Fibroblast of lung (primary cell): ENCODE measurements around the gene ART1. TPM values are rescaled to one million over a fixed set of nuclear protein-coding genes. Genes with fewer than 3 reads are reported as not detected.

Source experiments
- DNase-seq, 2 donors: peaks; one replicate each; pipeline versions ENCODE4 v3.0.0 to v3.0.0-alpha.2; 2010; ENCODE audit warnings: low read depth in 2 of 2
- H2AFZ ChIP-seq: 2 replicates; pipeline ENCODE4 v1.5.1; 2012; ENCODE audit warnings: low read length, control low read depth, inconsistent platforms
- H3K27ac ChIP-seq: 2 replicates; pipeline ENCODE4 v1.5.1; 2011; ENCODE audit warnings: low read length, control low read depth; ENCODE audit not compliant: insufficient read depth
- H3K27me3 ChIP-seq: 2 replicates; pipeline ENCODE4 v1.5.1; 2011; ENCODE audit warnings: mild to moderate bottlenecking, low read length; ENCODE audit not compliant: control insufficient read depth, insufficient read depth
- H3K36me3 ChIP-seq: 2 replicates; pipeline ENCODE4 v1.5.1; 2011; ENCODE audit warnings: low read length; ENCODE audit not compliant: control insufficient read depth, insufficient read depth
- H3K4me1 ChIP-seq: 2 replicates; pipeline ENCODE4 v1.5.1; 2011; ENCODE audit warnings: low read length; ENCODE audit not compliant: control insufficient read depth, insufficient read depth; ENCODE audit errors: extremely low read depth
- H3K4me2 ChIP-seq: 2 replicates; pipeline ENCODE4 v1.5.1; 2011; ENCODE audit warnings: low read length, control low read depth; ENCODE audit not compliant: insufficient read depth; ENCODE audit errors: extremely low read depth
- H3K4me3 ChIP-seq, 4 experiments: fragments of 200-600 bp in 1 of 4; sonication (generic) in 1 of 4; replicated peaks in 1 of 4; 2 replicates each; pipeline ENCODE4 v1.5.1; 2011 to 2016; ENCODE audit warnings: low read length in 4 of 4, low read depth in 3 of 4, mild to moderate bottlenecking in 3 of 4, control low read depth in 2 of 4, inconsistent platforms in 1 of 4, mixed read lengths in 1 of 4; ENCODE audit not compliant: insufficient read depth in 1 of 4; ENCODE audit errors: control extremely low read depth in 1 of 4
- H3K79me2 ChIP-seq: 2 replicates; pipeline ENCODE4 v1.5.1; 2012; ENCODE audit warnings: mild to moderate bottlenecking, low read length, inconsistent platforms; ENCODE audit not compliant: control insufficient read depth, insufficient read depth
- H3K9ac ChIP-seq: 2 replicates; pipeline ENCODE4 v1.5.1; 2011; ENCODE audit warnings: mild to moderate bottlenecking, low read length, control low read depth; ENCODE audit not compliant: insufficient read depth
- H3K9me3 ChIP-seq: 2 replicates; pipeline ENCODE4 v1.5.1; 2012; ENCODE audit warnings: low read depth, low read length; ENCODE audit not compliant: control insufficient read depth, insufficient read depth
- H4K20me1 ChIP-seq: 2 replicates; pipeline ENCODE4 v1.5.1; 2011; ENCODE audit warnings: low read length; ENCODE audit not compliant: control insufficient read depth, insufficient read depth; ENCODE audit errors: extremely low read depth
- EZH2 ChIP-seq: IDR thresholded peaks from 2 replicates; pipeline ENCODE4 v1.5.1; 2012; ENCODE audit warnings: low read length, control low read depth, mild to moderate bottlenecking; ENCODE audit errors: missing control alignments
- polyA plus RNA-seq, 2 donors: library from polyadenylated mRNA; depleted of rRNA in 1 of 2; stranded (reverse) in 1 of 2; unstranded in 1 of 2; fragments of >200 nt; gene quantifications; 2 replicates each; pipeline ENCODE4 v1.2.1, GENCODE V29; 2011 to 2012; ENCODE audit warnings: missing spikeins in 1 of 2
- total RNA-seq: library from RNA; depleted of rRNA; stranded (reverse); fragments of >200 nt; gene quantifications from 2 replicates; pipeline ENCODE4 v1.2.1, GENCODE V29; 2014
- TF ChIP-seq, protein P1 (sequence below), 2 donors: IDR thresholded peaks in 1 of 2; conservative IDR thresholded peaks in 1 of 2; 1 replicate in 1 of 2; 2 replicates in 1 of 2; pipeline ENCODE4 v1.5.1; 2011 to 2012; ENCODE audit warnings: low read length in 2 of 2, control low read depth in 1 of 2, inconsistent platforms in 1 of 2, low read depth in 1 of 2, mild to moderate bottlenecking in 1 of 2

The ART1 gene
- total and polyA plus RNA-seq, 2 donors (not counting 1 experiment from before 2014, with no cell fraction given), result not detected

DNA sequence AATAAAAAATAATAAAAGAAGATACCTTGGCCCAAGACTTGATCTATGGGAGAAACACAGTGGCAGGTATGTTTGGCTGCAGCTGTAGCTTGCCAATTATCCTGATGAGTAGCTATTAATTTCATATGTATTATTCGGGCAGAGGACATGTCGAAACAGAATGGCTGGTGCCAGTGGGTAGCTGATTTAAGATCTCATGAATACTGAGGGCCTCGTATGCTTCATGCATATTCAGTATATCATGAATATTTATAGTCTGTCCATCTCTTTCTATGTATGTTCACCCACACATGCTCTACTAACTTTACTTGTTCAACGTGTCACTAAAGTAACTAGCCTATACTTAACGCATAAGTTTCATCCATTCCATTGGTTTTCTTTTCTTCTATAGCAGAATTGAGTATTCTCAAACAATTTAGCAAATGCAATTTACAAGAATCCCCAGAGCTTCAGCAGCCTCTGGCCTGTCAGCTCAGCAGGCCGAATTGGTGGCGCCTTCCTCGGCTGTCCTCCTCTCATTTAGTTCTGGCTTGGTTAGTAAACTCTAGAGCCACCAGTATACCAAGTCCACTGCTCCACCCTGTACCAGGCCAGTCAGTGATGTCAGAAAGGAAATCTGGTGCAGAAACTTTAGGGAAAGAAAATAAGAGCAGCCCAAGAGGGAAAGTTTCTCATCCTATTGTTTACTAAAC lies 21.0 kb upstream of the ART1 start:
- no peak overlapping the region for H2AFZ ChIP-seq
- no peaks in the 10 kb centered on the region for H3K9me3 ChIP-seq
- H3K9ac ChIP-seq, result no peak overlapping the region
- DNase-seq, result no peak
- no peaks in the 10 kb centered on the region for H3K79me2 ChIP-seq
- no peak overlapping the region for H3K4me3 ChIP-seq
- H3K4me2 ChIP-seq, result no peak overlapping the region
- H3K27me3 ChIP-seq, result no peaks in the 10 kb centered on the region
- H3K27ac ChIP-seq, result no peak overlapping the region
- no peaks in the 10 kb centered on the region for H3K4me1 ChIP-seq
- TF ChIP-seq EZH2, result no peak
- TF ChIP-seq, protein P1, sequence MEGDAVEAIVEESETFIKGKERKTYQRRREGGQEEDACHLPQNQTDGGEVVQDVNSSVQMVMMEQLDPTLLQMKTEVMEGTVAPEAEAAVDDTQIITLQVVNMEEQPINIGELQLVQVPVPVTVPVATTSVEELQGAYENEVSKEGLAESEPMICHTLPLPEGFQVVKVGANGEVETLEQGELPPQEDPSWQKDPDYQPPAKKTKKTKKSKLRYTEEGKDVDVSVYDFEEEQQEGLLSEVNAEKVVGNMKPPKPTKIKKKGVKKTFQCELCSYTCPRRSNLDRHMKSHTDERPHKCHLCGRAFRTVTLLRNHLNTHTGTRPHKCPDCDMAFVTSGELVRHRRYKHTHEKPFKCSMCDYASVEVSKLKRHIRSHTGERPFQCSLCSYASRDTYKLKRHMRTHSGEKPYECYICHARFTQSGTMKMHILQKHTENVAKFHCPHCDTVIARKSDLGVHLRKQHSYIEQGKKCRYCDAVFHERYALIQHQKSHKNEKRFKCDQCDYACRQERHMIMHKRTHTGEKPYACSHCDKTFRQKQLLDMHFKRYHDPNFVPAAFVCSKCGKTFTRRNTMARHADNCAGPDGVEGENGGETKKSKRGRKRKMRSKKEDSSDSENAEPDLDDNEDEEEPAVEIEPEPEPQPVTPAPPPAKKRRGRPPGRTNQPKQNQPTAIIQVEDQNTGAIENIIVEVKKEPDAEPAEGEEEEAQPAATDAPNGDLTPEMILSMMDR (conservative IDR thresholded peaks at IDR 0.05 in 1 of 2, IDR thresholded peaks at IDR 0.05 in 1 of 2; ENCODE audit: low read depth in 1 of 2, low read length in 2 of 2), result no peak
- H4K20me1 ChIP-seq, result no peaks in the 10 kb centered on the region
- H3K36me3 ChIP-seq, result no peaks in the 10 kb centered on the region

DNA sequence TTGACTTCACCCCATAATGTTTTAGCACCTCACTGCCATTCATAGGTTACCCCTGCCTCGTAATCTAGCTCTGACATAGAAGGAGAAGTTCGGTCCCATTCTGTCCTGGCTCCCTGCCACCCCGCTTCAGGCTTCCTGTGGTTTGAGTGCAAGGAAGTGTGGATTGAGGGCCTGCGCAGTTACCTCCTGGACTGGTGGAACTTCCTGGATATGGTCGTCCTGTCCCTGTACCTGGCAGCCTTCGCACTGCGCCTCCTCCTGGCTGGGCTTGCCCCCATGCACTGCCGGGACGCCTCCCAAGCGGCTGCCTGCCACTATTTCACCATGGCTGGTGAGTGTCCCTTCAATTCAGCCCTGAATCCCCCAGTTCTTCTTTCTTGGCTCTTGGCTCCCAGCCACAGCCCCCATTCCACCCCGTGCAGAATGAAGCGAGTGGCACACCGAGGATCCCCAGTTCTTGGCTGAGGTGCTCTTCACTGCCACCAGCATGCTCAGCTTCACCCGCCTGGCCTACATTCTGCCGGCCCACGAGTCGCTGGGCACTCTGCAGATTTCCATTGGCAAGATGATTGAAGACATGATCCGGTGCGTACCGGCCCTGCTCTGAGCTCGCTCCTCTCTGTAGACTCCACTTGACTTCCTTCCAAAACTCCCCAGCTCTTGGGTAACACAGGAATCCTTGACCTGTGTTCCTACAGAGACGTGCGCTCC lies 18.5 kb upstream of the ART1 start:
- Histone ChIP-seq H4K20me1 (no peaks in the 10 kb centered on the region), H3K9me3 (no peaks in the 10 kb centered on the region), H3K4me2 (no peak overlapping the region), H2AFZ (no peak overlapping the region), H3K79me2 (no peaks in the 10 kb centered on the region), H3K36me3 (no peaks in the 10 kb centered on the region), H3K27me3 (no peaks in the 10 kb centered on the region), H3K9ac (no peak overlapping the region), H3K4me3 (no peak overlapping the region), H3K27ac (no peak overlapping the region), H3K4me1 (no peaks in the 10 kb centered on the region)
- TF ChIP-seq EZH2, result no peak
- TF ChIP-seq, protein P1 (conservative IDR thresholded peaks at IDR 0.05 in 1 of 2, IDR thresholded peaks at IDR 0.05 in 1 of 2; ENCODE audit: low read depth in 1 of 2, low read length in 2 of 2), result no peak
- DNase-seq, result no peak

DNA sequence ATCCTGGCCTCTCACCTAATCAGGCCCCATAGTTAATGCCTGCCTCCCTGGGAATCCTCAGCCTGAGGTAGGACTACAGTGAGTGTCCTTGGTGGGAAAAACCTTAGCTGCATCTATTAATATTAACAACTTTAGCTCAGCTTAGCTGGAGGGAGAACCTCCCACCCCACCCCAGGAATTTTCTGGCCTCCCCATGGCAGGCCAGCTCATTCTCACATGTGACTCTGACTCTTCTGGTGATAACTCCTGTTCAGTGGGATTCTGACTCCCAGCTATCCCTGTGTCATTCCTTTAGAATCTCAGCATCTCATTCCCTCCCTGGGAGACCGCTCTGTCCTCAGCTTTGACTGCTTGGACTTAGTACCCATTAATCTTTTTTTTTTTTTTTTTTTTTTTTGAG lies 17.6 kb upstream of the ART1 start:
- no peak overlapping the region for H3K27ac ChIP-seq
- H3K4me1 ChIP-seq, result no peaks in the 10 kb centered on the region
- H3K36me3 ChIP-seq, result no peaks in the 10 kb centered on the region
- no peak for TF ChIP-seq EZH2
- TF ChIP-seq, protein P1 (conservative IDR thresholded peaks at IDR 0.05 in 1 of 2, IDR thresholded peaks at IDR 0.05 in 1 of 2; ENCODE audit: low read depth in 1 of 2, low read length in 2 of 2), result no peak
- H3K4me3 ChIP-seq, result no peak overlapping the region
- no peaks in the 10 kb centered on the region for H3K9me3 ChIP-seq
- no peak overlapping the region for H2AFZ ChIP-seq
- H3K79me2 ChIP-seq, result no peaks in the 10 kb centered on the region
- peak in 1 of 2 donors; percentile 53 for DNase-seq
- H3K4me2 ChIP-seq, result no peak overlapping the region
- H3K9ac ChIP-seq, result no peak overlapping the region
- no peaks in the 10 kb centered on the region for H4K20me1 ChIP-seq
- no peaks in the 10 kb centered on the region for H3K27me3 ChIP-seq
